Astrocyte of the cerebellum (primary cell): ENCODE data around the gene NKAIN1.

ENCODE experiments used
- DNase-seq: peaks from one replicate; pipeline ENCODE4 v3.0.0-alpha.2; 2011; ENCODE audit warnings: low read depth
- H3K4me3 ChIP-seq: 2 replicates; pipeline ENCODE4 v1.5.1; 2011; ENCODE audit warnings: mild to moderate bottlenecking, low read depth, low read length, moderate library complexity
- CTCF ChIP-seq: IDR thresholded peaks from 2 replicates; pipeline ENCODE4 v1.5.1; 2012; ENCODE audit warnings: low read length, low read depth, moderate library complexity, mild to moderate bottlenecking; ENCODE audit errors: missing control alignments
- in situ Hi-C: cut with HindIII; loops from 2 replicates; pipeline ENCODE4 v1.10.0; 2017; ENCODE audit warnings: low sequenced_read_pairs

The NKAIN1 gene

DNA sequence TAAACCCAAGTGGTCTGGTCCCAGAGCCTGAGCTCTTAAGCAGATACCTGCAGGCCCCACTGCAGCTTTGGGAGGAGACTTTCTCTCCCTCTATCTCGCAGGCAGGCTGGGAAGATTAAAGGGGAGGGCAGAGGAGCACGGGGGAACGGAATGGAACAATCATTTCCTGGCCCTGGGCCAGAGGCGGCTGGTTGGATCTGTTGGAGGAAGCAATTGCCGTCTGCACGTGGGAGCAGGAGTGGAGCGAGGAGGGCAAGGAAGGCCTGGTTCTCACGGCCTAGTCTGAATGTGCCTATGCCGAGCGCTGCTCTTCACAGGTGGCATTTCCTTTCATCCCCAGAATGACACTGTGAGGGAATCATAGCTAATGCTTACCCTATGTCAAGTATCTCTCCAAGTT is 23.7 kb downstream of the NKAIN1 start:
- TF ChIP-seq CTCF, result no peak
- no peak overlapping the region for H3K4me3 ChIP-seq
- in situ Hi-C loops, result no loop called here
- no peak for DNase-seq

DNA sequence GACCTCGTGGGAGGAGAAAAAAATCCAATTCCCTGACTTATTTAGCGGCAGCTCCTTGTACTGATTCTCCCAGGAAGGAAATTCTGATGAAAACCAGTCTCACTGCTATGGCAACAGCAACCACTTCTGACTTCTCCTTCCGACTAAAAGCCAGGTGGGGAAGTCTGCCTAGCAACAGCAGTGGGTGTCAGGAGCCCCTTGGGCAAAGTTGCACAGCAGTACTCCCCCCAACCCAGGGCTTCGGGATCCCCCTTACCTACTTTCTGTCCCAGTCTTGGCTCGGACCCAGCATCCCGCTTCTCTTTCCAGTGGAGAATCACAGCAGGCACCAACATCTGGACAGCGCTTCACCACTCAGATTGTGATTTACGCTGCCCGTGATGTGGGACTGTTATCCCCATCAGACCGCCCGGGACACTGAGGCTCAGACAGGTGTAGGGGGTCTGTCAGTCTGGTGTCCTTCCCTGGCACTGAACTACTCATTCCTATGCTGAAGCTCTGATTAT is 24.6 kb downstream of the NKAIN1 start:
- no peak for DNase-seq
- no peak overlapping the region for H3K4me3 ChIP-seq
- in situ Hi-C loops, result no loop called here
- no peak for TF ChIP-seq CTCF

- in situ Hi-C loops, result loop anchor here (5.0 kb wide), 1 partner anchor 48 kb away; no protein-coding TSS in a partner anchor
- DNase-seq, result no peak
- H3K4me3 ChIP-seq, result no peak overlapping the region
- TF ChIP-seq CTCF, result no peak
Observed at GRCh38 chr1:31214316-31215064, 25.2 kb downstream of the NKAIN1 start.

DNA sequence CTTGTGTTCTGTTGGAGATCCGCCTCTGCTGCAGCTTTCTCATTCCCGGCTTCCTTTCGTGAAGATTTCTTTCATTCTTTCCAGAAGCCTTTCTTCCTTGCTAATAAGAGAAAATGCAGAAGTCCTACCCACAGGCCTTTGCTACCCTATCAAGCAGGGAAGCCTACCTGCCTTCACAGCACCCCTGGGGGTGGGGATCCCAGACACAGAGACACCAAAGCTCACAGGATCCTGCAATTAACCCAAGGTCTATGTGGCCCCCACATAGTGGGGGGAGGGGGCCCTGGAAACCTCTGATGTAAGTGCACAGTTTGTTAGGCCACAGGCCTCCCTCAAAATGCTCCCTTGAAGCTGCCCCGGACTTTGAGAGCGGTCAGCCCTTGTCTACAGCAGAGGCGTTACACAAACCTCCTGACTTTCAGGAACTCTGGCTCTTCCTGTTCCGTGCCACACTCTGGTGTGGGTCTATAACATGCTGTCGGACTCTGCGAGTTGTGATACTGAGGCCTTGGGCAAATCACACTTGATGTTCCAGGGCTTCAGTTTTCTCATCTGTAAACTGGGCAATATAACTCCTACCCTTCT is 31.2 kb downstream of the NKAIN1 start:
- no peak for DNase-seq
- no peak for TF ChIP-seq CTCF
- in situ Hi-C loops, result no loop called here
- no peak overlapping the region for H3K4me3 ChIP-seq

GRCh38 chr1:31207569-31207968 is 32.1 kb downstream of the NKAIN1 start:
- TF ChIP-seq CTCF, result no peak
- no peak overlapping the region for H3K4me3 ChIP-seq
- no peak for DNase-seq
- in situ Hi-C loops, result no loop called here

DNA sequence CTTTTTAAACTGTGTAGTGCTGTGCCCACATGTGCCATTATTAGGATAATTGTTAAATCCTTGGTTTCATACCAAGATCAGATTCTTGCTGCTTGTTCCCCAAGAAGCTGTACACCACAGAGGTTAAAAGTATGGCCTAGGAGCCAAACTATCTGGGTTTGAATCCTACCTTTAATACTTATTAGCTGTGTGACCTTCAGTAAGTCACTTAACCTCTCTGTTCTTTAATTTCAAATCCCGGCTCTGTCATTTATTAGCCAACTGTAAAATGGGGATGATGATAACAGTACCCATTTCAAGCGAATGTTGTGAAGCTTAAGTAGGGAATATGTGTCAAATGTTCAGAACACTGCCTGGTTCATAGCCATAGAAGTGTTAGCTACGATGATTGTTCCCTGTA is 32.6 kb downstream of the NKAIN1 start:
- in situ Hi-C loops, result no loop called here
- H3K4me3 ChIP-seq, result no peak overlapping the region
- no peak for DNase-seq
- TF ChIP-seq CTCF, result no peak
